ENCODE measurements around the gene OSBPL8.

OSBPL8 gene

GRCh38 chr12:76555231-76555767 is 4.3 kb downstream of the OSBPL8 start:
- DNase-seq (ENCODE audit: low read depth in 2 of 2): no peak

GRCh38 chr12:76554405-76555230 is 5.0 kb downstream of the OSBPL8 start:
- no peak for DNase-seq (ENCODE audit: low read depth in 2 of 2)

- DNase-seq (ENCODE audit: low read depth in 2 of 2): no peak
These were observed 7.1 kb downstream of the OSBPL8 start for GRCh38 chr12:76552343-76552938.

GRCh38 chr12:76551482-76551888 is 8.1 kb downstream of the OSBPL8 start:
- DNase-seq (ENCODE audit: low read depth in 2 of 2): no peak

- no peak for DNase-seq (ENCODE audit: low read depth in 2 of 2)
These were observed 10.4 kb downstream of the OSBPL8 start for GRCh38 chr12:76549131-76549530.

GRCh38 chr12:76548222-76548837 is 11.2 kb downstream of the OSBPL8 start:
- DNase-seq (ENCODE audit: low read depth in 2 of 2): no peak

- DNase-seq (ENCODE audit: low read depth in 2 of 2): no peak
These were observed 12.0 kb downstream of the OSBPL8 start for GRCh38 chr12:76547526-76547925.

- DNase-seq (ENCODE audit: low read depth in 2 of 2): no peak
These were observed 12.7 kb downstream of the OSBPL8 start for GRCh38 chr12:76546889-76547288.

- no peak for DNase-seq (ENCODE audit: low read depth in 2 of 2)
These were observed 14.1 kb downstream of the OSBPL8 start for GRCh38 chr12:76545486-76545885.

GRCh38 chr12:76544601-76545261 is 14.8 kb downstream of the OSBPL8 start:
- DNase-seq (ENCODE audit: low read depth in 2 of 2): no peak

GRCh38 chr12:76543813-76544347 is 15.7 kb downstream of the OSBPL8 start:
- DNase-seq (ENCODE audit: low read depth in 2 of 2): no peak

- no peak for DNase-seq (ENCODE audit: low read depth in 2 of 2)
These were observed 16.7 kb downstream of the OSBPL8 start for GRCh38 chr12:76542908-76543307.

GRCh38 chr12:76539727-76540126 is 19.8 kb downstream of the OSBPL8 start:
- DNase-seq (ENCODE audit: low read depth in 2 of 2): no peak

GRCh38 chr12:76537923-76538322 is 21.6 kb downstream of the OSBPL8 start:
- DNase-seq (ENCODE audit: low read depth in 2 of 2): no peak

- DNase-seq (ENCODE audit: low read depth in 2 of 2): no peak
These were observed 23.0 kb downstream of the OSBPL8 start for GRCh38 chr12:76536546-76536945.

- no peak for DNase-seq (ENCODE audit: low read depth in 2 of 2)
These were observed 24.4 kb downstream of the OSBPL8 start for GRCh38 chr12:76535170-76535569.

GRCh38 chr12:76533331-76533730 is 26.2 kb downstream of the OSBPL8 start:
- no peak for DNase-seq (ENCODE audit: low read depth in 2 of 2)

GRCh38 chr12:76532520-76532919 is 27.1 kb downstream of the OSBPL8 start:
- no peak for DNase-seq (ENCODE audit: low read depth in 2 of 2)

- no peak for DNase-seq (ENCODE audit: low read depth in 2 of 2)
These were observed 28.5 kb downstream of the OSBPL8 start for GRCh38 chr12:76531056-76531455.

- no peak for DNase-seq (ENCODE audit: low read depth in 2 of 2)
These were observed 29.1 kb downstream of the OSBPL8 start for GRCh38 chr12:76530516-76530915.

GRCh38 chr12:76529226-76529918 is 30.2 kb downstream of the OSBPL8 start:
- DNase-seq (ENCODE audit: low read depth in 2 of 2): no peak
